Glutamatergic neuron (in vitro differentiated cells): ENCODE data around the gene PRR29. TPM values are rescaled to one million over a fixed set of nuclear protein-coding genes. Genes with fewer than 3 reads are reported as not detected.

Experiments used
- DNase-seq: peaks from one replicate; pipeline ENCODE4 v3.0.0; 2022
- H3K27ac Mint-ChIP-seq: one replicate; pipeline ENCODE4 v1.8.0; 2020; ENCODE audit warnings: mild to moderate bottlenecking, mixed read lengths, inconsistent platforms; ENCODE audit not compliant: unreplicated experiment
- H3K27me3 Mint-ChIP-seq: one replicate; pipeline ENCODE4 v1.8.0; 2020; ENCODE audit warnings: mild to moderate bottlenecking, moderate library complexity, mixed read lengths, inconsistent platforms; ENCODE audit not compliant: unreplicated experiment
- H3K36me3 Mint-ChIP-seq: one replicate; pipeline ENCODE4 v1.8.0; 2020; ENCODE audit warnings: mild to moderate bottlenecking, mixed read lengths, inconsistent platforms; ENCODE audit not compliant: unreplicated experiment
- H3K4me1 Mint-ChIP-seq: one replicate; pipeline ENCODE4 v1.8.0; 2020; ENCODE audit warnings: mild to moderate bottlenecking, low read depth, mixed read lengths, inconsistent platforms; ENCODE audit not compliant: unreplicated experiment
- H3K4me3 Mint-ChIP-seq: one replicate; pipeline ENCODE4 v1.8.0; 2020; ENCODE audit warnings: mild to moderate bottlenecking, mixed read lengths, inconsistent platforms; ENCODE audit not compliant: unreplicated experiment
- H3K9me3 Mint-ChIP-seq: one replicate; pipeline ENCODE4 v1.8.0; 2020; ENCODE audit warnings: mild to moderate bottlenecking, moderate library complexity, mixed read lengths, inconsistent platforms; ENCODE audit not compliant: unreplicated experiment
- total RNA-seq: library from RNA; stranded (reverse); fragmentation: NEBNext Ultra II Directional; extraction: Animal tissue kit (Norgen Biotek cat#: 25700); gene quantifications from one replicate; pipeline ENCODE4 v1.2.1, GENCODE V29; 2021; ENCODE audit not compliant: unreplicated experiment
- TF ChIP-seq, protein P1 (sequence below): fragments of 200-600 bp; sonication (generic); IDR thresholded peaks from one replicate; pipeline ENCODE4 v1.5.0; 2021; ENCODE audit not compliant: partially characterized antibody, unreplicated experiment

Gene PRR29
- total RNA-seq, 1 donor from 2014 or later = not detected

DNA sequence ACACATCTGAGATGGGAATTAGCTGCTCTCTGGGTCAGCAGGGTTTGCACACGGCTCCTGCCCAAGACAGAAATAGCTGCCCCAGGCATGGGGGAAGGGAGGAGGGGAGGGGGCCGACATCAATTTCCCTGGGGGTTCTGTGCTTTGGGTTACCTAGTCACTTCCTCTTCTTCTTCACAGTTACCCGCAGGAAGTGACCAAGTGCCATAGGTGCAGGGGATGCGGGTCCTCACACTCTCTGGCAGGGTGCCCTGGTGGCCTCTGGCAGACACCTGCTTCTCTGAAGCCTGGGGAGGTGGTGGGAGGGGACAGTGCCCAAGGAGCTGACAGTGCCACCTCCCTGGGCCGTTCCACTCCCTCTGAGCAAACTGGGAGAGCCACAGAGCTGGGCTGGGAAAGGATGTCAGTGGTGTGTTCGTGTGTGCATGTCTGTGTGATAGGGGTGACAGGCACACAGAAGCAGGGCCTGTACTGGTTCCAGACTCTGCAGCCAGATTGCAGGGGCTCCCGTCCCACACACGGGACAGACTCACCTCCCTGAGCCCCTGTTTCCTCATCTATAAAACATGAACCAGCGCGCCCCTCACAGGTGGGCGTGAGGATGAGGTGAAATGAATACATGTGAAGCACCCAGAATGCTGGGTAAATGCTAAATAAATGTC lies 43.6 kb upstream of the PRR29 start:
- Mint-ChIP-seq H3K4me1 (peaks cover 7% of the 10 kb centered on the region), H3K27ac (no peak overlapping the region), H3K9me3 (peaks cover 2% of the 10 kb centered on the region), H3K4me3 (no peak overlapping the region), H3K27me3 (peaks cover 5% of the 10 kb centered on the region), H3K36me3 (no peaks in the 10 kb centered on the region)
- no peak for DNase-seq
- TF ChIP-seq, protein P1, sequence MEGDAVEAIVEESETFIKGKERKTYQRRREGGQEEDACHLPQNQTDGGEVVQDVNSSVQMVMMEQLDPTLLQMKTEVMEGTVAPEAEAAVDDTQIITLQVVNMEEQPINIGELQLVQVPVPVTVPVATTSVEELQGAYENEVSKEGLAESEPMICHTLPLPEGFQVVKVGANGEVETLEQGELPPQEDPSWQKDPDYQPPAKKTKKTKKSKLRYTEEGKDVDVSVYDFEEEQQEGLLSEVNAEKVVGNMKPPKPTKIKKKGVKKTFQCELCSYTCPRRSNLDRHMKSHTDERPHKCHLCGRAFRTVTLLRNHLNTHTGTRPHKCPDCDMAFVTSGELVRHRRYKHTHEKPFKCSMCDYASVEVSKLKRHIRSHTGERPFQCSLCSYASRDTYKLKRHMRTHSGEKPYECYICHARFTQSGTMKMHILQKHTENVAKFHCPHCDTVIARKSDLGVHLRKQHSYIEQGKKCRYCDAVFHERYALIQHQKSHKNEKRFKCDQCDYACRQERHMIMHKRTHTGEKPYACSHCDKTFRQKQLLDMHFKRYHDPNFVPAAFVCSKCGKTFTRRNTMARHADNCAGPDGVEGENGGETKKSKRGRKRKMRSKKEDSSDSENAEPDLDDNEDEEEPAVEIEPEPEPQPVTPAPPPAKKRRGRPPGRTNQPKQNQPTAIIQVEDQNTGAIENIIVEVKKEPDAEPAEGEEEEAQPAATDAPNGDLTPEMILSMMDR = no peak

DNA sequence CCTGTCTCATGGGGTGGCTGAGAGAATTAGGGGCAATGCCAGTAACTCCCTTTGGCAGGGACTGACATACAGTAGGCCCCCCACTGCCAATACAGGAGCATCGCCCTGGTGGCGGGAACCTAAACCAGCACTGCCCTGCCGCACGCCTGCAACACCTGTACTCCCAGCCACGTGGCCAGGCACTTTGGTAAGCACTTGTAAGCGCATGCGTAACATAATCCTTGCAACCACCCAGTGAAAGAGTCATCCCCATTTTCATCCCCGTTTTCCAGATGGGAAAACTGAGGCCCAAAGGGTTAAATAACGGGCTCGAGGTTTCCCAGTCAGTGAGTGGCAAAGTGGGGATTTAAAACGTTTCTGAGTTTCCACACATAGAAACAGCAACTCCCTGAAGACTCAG lies 42.9 kb upstream of the PRR29 start:
- TF ChIP-seq, protein P1 = no peak
- Mint-ChIP-seq H3K9me3 (peaks cover 2% of the 10 kb centered on the region), H3K27me3 (peaks cover 4% of the 10 kb centered on the region), H3K4me3 (no peak overlapping the region), H3K27ac (no peak overlapping the region), H3K36me3 (no peaks in the 10 kb centered on the region), H3K4me1 (peaks cover 9% of the 10 kb centered on the region)
- DNase-seq = no peak

DNA sequence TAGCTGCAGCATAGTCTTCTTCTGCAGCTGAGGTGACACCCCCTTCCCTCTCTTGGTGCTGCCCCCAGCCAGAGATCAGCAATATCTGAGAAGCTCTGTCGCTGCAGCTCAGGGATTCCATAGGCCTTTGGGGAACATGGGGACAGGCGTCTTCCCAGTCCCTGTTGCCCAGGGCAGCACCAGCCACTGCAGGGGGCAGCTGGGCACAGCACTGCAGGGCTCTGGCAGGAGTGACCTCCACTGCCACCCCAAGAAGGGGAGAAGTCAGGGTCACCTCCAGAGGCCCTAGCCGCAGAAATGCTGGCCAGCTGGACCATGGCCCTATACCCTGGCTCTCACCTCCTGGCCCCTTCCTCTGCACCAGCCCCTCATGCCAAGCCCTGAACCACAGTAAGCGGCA lies 42.4 kb upstream of the PRR29 start:
- no peak for DNase-seq
- H3K27ac Mint-ChIP-seq = no peak overlapping the region
- H3K27me3 Mint-ChIP-seq = peaks cover 3% of the 10 kb centered on the region
- H3K4me3 Mint-ChIP-seq = no peak overlapping the region
- H3K4me1 Mint-ChIP-seq = peaks cover 10% of the 10 kb centered on the region
- TF ChIP-seq, protein P1 = no peak
- H3K36me3 Mint-ChIP-seq = no peaks in the 10 kb centered on the region
- peaks cover 2% of the 10 kb centered on the region for H3K9me3 Mint-ChIP-seq

DNA sequence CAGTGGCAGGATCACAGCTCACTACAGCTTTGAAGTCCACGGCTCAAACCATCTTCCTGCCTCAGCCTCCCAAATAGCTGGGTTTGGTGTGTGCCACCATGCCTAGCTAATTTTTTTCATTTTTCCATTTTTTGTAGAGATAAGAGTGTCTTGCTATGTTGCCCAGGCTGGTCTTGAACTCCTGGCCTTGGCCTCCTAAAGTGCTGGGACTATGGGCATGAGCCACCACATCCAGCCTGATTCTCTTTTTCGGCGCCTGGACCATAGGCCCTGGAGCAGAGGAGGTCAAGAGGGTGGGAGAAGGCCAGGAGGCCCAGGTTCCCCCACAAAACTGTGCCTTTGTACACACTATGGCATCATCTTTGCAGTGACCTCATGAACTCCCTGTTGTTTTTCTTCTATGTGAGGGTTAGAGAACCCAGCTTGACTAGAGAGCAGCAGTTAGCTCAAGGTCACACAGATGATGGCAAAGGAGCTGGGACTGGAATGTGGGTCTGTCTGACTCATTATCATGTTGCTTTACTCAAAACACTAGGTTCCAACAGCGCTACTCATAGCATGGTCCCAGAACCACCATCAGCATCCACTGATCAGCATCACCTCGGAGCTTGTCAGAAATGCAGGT lies 41.7 kb upstream of the PRR29 start:
- TF ChIP-seq, protein P1 = no peak
- DNase-seq = no peak
- Mint-ChIP-seq H3K27me3 (no peaks in the 10 kb centered on the region), H3K9me3 (peaks cover 2% of the 10 kb centered on the region), H3K4me1 (peaks cover 11% of the 10 kb centered on the region), H3K27ac (no peak overlapping the region), H3K36me3 (no peaks in the 10 kb centered on the region), H3K4me3 (no peak overlapping the region)

GRCh38 chr17:63960006-63960405 lies 38.1 kb upstream of the PRR29 start:
- TF ChIP-seq, protein P1 = no peak
- Mint-ChIP-seq H3K9me3 (peaks cover 2% of the 10 kb centered on the region), H3K4me1 (peaks cover 7% of the 10 kb centered on the region), H3K4me3 (peak overlapping the region; percentile 34), H3K27ac (no peak overlapping the region), H3K36me3 (no peaks in the 10 kb centered on the region), H3K27me3 (no peaks in the 10 kb centered on the region)
- no peak for DNase-seq
